GM12873 (cell line): Measurements from ENCODE around the gene EPO.
A peak's percentile ranks its signal among the peaks of the same experiment; 100 is the strongest.

Source experiments
- TF ChIP-seq, protein P1 (sequence below): IDR thresholded peaks from 2 replicates; pipeline ENCODE4 v1.5.1; 2012; ENCODE audit warnings: low read depth, mild to moderate bottlenecking, moderate library complexity, low read length, control low read depth; ENCODE audit not compliant: insufficient read depth; ENCODE audit errors: missing control alignments

Gene EPO

DNA sequence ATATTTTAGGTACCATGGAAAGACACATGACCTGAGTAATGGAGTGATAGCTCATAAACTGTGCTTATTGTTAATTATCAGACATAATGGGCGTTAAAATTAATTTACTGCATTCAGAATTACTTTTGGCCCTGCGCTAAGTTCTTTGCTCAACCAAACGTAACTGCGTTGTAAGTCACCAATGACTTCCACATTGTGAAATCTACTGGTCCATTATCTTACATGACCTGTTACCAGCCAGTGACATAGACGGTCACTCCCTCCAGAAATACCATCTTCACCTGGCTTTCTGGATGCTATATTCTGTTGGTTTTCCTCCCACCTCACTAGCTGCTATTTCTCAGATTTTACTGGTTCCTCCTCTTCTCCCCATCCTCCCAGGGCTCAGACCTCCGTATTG, 21.2 kb upstream of the EPO start:
- TF ChIP-seq, protein P1, sequence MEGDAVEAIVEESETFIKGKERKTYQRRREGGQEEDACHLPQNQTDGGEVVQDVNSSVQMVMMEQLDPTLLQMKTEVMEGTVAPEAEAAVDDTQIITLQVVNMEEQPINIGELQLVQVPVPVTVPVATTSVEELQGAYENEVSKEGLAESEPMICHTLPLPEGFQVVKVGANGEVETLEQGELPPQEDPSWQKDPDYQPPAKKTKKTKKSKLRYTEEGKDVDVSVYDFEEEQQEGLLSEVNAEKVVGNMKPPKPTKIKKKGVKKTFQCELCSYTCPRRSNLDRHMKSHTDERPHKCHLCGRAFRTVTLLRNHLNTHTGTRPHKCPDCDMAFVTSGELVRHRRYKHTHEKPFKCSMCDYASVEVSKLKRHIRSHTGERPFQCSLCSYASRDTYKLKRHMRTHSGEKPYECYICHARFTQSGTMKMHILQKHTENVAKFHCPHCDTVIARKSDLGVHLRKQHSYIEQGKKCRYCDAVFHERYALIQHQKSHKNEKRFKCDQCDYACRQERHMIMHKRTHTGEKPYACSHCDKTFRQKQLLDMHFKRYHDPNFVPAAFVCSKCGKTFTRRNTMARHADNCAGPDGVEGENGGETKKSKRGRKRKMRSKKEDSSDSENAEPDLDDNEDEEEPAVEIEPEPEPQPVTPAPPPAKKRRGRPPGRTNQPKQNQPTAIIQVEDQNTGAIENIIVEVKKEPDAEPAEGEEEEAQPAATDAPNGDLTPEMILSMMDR: no peak

DNA sequence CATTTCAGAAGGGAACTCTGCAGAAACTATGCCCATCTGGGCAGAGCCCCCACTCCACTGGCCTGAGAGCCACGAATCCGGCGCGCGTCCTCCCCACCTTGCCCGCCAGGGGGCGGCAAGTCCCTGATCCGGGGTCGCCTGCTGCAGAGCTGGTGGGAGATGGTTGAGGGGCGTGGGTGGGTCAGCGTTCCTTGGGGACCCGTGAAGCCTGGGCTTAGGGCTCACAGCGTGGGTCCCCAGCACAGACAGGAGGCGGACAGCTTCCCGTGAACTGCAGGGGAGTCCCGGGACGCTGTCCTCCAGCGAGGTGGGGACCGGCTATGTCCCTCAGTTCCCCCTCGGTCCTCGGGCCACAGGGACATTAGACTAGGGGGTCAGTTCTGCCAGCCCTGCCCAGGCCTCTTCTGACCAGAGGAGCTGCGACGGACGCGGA, 14.9 kb upstream of the EPO start:
- TF ChIP-seq, protein P1: peak; percentile 98

DNA sequence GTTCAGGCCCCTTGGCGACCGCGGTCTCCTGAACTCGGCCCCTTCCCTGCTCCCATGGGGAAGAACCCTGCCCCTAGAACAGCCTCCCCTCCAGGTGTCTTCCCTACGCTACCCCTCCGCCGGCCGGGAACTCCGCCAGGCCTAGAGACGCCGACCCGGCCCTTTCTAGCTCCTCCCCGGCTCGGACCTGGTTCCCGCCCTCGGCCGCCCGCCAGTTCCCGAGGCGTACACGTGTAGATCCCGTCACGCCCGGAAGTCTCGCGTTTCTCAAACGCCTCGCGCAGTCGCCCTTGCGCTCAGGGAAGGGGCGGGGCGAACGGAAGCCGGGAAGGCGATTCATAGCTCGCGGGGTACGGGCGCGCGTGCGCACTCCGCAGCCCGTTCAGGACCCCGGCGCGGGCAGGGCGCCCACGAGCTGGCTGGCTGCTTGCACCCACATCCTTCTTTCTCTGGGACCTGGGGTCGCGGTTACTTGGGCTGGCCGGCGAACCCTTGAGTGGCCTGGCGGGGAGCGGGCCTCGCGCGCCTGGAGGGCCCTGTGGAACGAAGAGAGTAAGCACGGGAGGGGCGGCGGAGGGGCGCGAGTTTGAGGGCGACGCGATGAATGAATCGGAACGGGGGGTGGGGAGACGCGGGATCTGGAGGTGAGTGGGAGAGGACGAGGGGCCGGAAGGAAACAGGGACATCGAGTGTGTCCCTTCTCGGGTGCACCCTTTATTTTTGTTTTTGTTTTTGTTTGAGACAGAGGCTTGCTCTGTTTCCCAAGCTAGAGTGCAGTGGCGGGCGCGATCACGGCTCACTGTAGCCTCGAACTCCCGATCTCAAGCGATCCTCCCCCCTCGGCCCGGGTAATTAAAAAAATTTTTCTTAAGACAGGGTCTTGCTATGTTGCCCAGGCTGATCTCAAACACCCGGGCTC, 14.3 kb upstream of the EPO start, which contains the start of gene POP7:
TSS of gene POP7 (plus strand) at position 369 of the 919 bp plus-strand sequence. CDS start 710 bp downstream, outside the sequence.
- TF ChIP-seq, protein P1: no peak

DNA sequence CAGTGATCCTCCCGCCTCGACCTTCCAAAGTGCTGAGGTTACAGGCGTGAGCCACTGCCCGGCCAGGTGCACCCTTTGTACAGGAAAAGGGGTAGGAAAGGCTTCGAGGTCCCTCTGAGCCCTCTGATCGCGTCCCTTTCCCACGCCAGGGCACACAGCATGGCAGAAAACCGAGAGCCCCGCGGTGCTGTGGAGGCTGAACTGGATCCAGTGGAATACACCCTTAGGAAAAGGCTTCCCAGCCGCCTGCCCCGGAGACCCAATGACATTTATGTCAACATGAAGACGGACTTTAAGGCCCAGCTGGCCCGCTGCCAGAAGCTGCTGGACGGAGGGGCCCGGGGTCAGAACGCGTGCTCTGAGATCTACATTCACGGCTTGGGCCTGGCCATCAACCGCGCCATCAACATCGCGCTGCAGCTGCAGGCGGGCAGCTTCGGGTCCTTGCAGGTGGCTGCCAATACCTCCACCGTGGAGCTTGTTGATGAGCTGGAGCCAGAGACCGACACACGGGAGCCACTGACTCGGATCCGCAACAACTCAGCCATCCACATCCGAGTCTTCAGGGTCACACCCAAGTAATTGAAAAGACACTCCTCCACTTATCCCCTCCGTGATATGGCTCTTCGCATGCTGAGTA, 13.5 kb upstream of the EPO start:
- TF ChIP-seq, protein P1: no peak

DNA sequence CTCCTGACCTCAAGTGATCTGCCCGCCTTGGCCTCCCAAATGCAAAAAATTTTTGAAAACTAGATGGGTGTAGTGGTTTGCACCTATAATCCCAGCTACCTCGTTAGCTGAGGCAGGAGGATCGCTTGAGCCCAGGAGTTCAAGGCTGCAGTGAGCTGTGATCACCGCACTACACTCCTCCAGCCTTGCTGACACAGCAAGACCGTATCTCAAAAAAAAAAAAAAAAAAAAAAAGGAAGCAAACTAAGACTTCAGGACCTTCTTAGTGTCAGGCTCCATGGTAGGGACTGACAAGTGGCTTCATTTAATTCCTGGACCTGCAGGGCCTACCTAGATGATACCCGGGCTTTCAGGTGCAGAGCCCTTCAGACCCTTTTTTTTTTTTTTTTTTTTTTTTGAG, 11.9 kb upstream of the EPO start:
- TF ChIP-seq, protein P1: no peak

DNA sequence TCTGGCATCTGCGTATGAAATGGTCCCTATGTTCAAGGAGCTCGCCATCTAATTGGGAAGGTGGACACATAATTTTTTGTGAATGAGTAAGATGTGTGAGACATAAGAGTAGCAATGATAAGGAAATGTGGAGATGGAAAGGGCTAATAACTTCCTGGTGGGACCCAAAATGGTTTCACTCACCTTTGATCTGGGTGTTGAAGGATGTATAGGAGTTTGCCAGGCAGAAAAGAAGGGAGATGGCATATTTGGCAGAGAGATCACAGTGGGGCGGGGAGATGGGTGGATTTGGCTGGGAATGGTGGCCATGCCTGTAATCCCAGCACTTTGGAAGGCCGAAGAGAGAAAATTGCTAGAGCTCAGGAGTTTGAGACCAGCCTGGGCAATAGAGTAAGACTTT, 9.8 kb upstream of the EPO start:
- TF ChIP-seq, protein P1: no peak

DNA sequence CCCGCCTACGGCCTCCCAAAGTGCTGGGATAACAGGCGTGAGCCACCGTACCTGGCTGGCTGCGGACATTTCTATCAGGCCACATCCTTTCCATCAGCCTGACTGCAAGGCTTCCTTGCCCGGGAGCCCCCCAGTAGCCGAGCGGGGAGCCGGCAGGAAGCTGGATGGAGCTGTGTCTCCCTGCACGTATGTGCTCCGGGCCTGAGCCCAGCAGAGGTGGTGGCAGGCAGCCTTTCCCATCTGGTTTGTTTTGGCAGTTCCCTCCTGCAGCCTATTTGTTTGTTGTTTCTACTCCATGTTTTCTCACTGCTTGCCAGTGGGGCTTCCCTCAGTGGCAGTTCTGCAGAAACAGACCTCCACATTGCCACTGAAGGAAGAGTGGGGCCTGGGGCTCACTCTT, 8.9 kb upstream of the EPO start:
- TF ChIP-seq, protein P1: no peak
